Memory B cell (primary cell): ENCODE results near the gene NPAT.
"Not testable (repeated sequence)": the region's sequence is repeated elsewhere in the genome, so short reads cannot be mapped to it uniquely, and the experiment has no call there.

ENCODE experiments used
- ATAC-seq: fragments of 150-1000 bp; cut with Tn5 transposase; 2 replicates; pipeline ENCODE4 v1.10.0; 2021; ENCODE audit warnings: low read depth, mild to moderate bottlenecking, moderate library complexity
- DNase-seq, 2 donors: peaks; one replicate each; pipeline ENCODE4 v3.0.0; 2022; ENCODE audit warnings: low spot score in 2 of 2
- H3K27ac Mint-ChIP-seq: one replicate; pipeline ENCODE4 v1.8.0; 2022; ENCODE audit warnings: mild to moderate bottlenecking, moderate library complexity, mixed read lengths
- H3K27me3 Mint-ChIP-seq: one replicate; pipeline ENCODE4 v1.8.0; 2022; ENCODE audit warnings: mixed read lengths
- H3K36me3 Mint-ChIP-seq: one replicate; pipeline ENCODE4 v1.8.0; 2022; ENCODE audit warnings: mild to moderate bottlenecking, mixed read lengths
- H3K4me1 Mint-ChIP-seq: one replicate; pipeline ENCODE4 v1.8.0; 2022; ENCODE audit warnings: mixed read lengths
- H3K4me3 Mint-ChIP-seq: one replicate; pipeline ENCODE4 v1.8.0; 2022; ENCODE audit warnings: mild to moderate bottlenecking, moderate library complexity, mixed read lengths
- H3K9me3 Mint-ChIP-seq: one replicate; pipeline ENCODE4 v1.8.0; 2022; ENCODE audit warnings: mixed read lengths

Gene NPAT

GRCh38 chr11:108120936-108121273 is 101.5 kb downstream of the NPAT start:
- H3K27me3 Mint-ChIP-seq, H3K36me3 Mint-ChIP-seq, H3K9me3 Mint-ChIP-seq, DNase-seq: not testable (repeated sequence)
- Mint-ChIP-seq H3K27ac (peak overlapping the region; percentile 68), H3K4me1 (peaks cover 28% of the 10 kb centered on the region), H3K4me3 (peak overlapping the region; percentile 92)
- peak; percentile 1 for ATAC-seq

DNA sequence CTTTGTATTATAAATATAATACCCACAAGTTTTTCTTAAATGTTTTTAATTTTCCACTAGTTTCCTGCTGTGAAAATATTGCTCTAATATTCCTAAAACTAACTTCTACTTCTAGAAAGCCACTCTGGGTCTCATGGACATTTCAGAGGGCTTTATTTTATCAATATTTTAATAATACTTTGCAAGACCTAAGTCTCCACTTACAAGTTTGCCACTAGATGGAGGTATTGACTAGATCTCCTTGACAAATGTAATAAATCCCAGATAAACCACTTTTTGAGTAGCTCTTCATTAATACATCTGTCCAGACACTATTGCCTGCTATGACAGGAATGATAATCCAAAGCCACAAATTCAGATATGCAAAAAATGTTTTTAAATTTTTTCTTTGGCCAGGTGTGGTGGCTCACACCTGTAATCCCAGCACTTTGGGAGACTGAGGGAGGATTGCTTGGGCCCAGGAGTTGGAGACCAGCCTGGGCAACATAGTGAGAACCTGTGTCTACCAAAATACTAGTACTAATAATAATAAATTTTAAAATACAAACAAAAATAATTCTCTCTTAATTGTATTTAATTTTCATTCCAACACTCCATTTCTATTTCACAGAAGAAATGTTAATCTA is 104.6 kb downstream of the NPAT start:
- Mint-ChIP-seq H3K4me1 (peaks cover 10% of the 10 kb centered on the region), H3K36me3 (no peaks in the 10 kb centered on the region), H3K27me3 (no peaks in the 10 kb centered on the region), H3K9me3 (no peaks in the 10 kb centered on the region), H3K4me3 (no peak overlapping the region), H3K27ac (no peak overlapping the region)
- ATAC-seq (no peak), DNase-seq (no peak)

GRCh38 chr11:108115500-108116140 is 106.8 kb downstream of the NPAT start:
- Mint-ChIP-seq H3K27me3 (no peaks in the 10 kb centered on the region), H3K4me3 (no peak overlapping the region), H3K36me3 (no peaks in the 10 kb centered on the region), H3K9me3 (no peaks in the 10 kb centered on the region), H3K27ac (no peak overlapping the region), H3K4me1 (no peaks in the 10 kb centered on the region)
- DNase-seq (no peak), ATAC-seq (no peak)

DNA sequence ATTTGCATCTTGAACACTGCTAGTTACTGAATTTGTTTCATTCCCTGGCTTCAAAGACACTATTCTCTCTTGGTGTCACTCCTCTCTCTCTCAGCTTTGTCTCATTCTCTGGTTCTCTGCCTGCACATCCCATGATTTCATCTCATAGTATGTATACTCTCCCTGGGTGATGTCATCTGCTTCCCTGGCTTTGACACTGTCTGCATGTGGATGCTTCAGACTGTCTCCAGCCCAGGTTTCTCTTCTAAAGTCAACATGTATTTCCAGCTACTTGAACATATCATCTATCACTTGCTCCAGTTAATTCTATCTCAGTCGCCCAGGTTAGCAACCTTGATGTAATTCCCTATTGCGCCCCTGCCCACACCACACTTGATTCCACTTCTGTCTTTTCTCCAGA is 110.4 kb downstream of the NPAT start:
- Mint-ChIP-seq H3K27me3 (no peaks in the 10 kb centered on the region), H3K9me3 (no peaks in the 10 kb centered on the region), H3K4me1 (no peaks in the 10 kb centered on the region), H3K4me3 (no peak overlapping the region), H3K36me3 (no peaks in the 10 kb centered on the region), H3K27ac (no peak overlapping the region)
- DNase-seq = no peak
- no peak for ATAC-seq

GRCh38 chr11:108111126-108111525 is 111.3 kb downstream of the NPAT start:
- Mint-ChIP-seq H3K4me3 (no peak overlapping the region), H3K27me3 (no peaks in the 10 kb centered on the region), H3K36me3 (no peaks in the 10 kb centered on the region), H3K27ac (no peak overlapping the region), H3K9me3 (no peaks in the 10 kb centered on the region), H3K4me1 (no peaks in the 10 kb centered on the region)
- DNase-seq (no peak), ATAC-seq (peak; percentile 41)
